HepG2 (cell line): ENCODE data around the gene CD44. TPM values are rescaled to one million over a fixed set of nuclear protein-coding genes. Genes with fewer than 3 reads are reported as not detected.

Experiments
- ATAC-seq: fragments of 200-7000 bp; cut with Tn5 transposase; 3 replicates; pipeline ENCODE4 v1.9.1; 2020; ENCODE audit warnings: mild to moderate bottlenecking, moderate library complexity
- BruUV-seq: library from RNA; stranded (reverse); fragments of 400-500 nt; replicated peaks from 2 replicates; lab custom pipeline; 2021; lab: Mats Ljungman, UMichigan
- CTCF ChIA-PET: fragments of 300-600 bp; formaldehyde crosslinking; extraction: SDS; loops from one replicate; lab custom pipeline; 2021; ENCODE audit warnings: low total read pairs, inconsistent platforms, low intra/inter-chr PET ratio; lab: Yijun Ruan, JAX
- POLR2A ChIA-PET: fragments of 350-600 bp; sonication (Branson Sonifier 250); formaldehyde crosslinking; loops from one replicate; lab custom pipeline; 2020; ENCODE audit warnings: antibody characterized with exemption, inconsistent platforms; lab: Yijun Ruan, JAX
- DNase-seq: peaks from one replicate; pipeline ENCODE4 v3.0.0-alpha.2; 2015; ENCODE audit warnings: low spot score
- FAIRE-seq: peaks from 3 replicates; lab custom pipeline; 2011; peaks lifted over from hg19 to GRCh38; lab: Jason Lieb, UNC
- H2AFZ ChIP-seq: one replicate; pipeline ENCODE4 v1.6.1; 2011; ENCODE audit warnings: low read length, inconsistent platforms
- H3K27ac ChIP-seq: fragments of 300-600 bp; 3 replicates; pipeline ENCODE4 v1.8.0; 2011; ENCODE audit warnings: mixed run types, mild to moderate bottlenecking, mixed read lengths, low read length, inconsistent platforms; ENCODE audit not compliant: insufficient read depth; ENCODE audit errors: extremely low read length
- H3K27me3 ChIP-seq, 2 experiments: fragments of 200-600 bp in 1 of 2; 2 replicates in 1 of 2; 3 replicates in 1 of 2; pipeline versions ENCODE4 v1.6.0 to v1.8.0; 2011; ENCODE audit warnings: low read length in 2 of 2, mild to moderate bottlenecking in 2 of 2, moderate library complexity in 2 of 2, inconsistent platforms in 1 of 2; ENCODE audit not compliant: insufficient read depth in 2 of 2, control insufficient read depth in 1 of 2
- H3K36me3 ChIP-seq, 2 experiments: fragments of 200-600 bp in 1 of 2; replicated peaks in 1 of 2; 2 replicates in 1 of 2; 3 replicates in 1 of 2; pipeline versions ENCODE4 v1.5.1 to v1.8.0; 2011; ENCODE audit warnings: low read length in 2 of 2, inconsistent platforms in 1 of 2; ENCODE audit not compliant: insufficient read depth in 2 of 2, control insufficient read depth in 1 of 2
- H3K4me1 ChIP-seq: 2 replicates; pipeline ENCODE4 v1.5.1; 2012; ENCODE audit warnings: low read length, inconsistent platforms; ENCODE audit not compliant: insufficient read depth
- H3K4me2 ChIP-seq: 2 replicates; pipeline ENCODE4 v1.6.0; 2011; ENCODE audit warnings: low read depth, low read length, inconsistent platforms
- H3K4me3 ChIP-seq, 3 experiments: fragments of 200-600 bp in 1 of 3; sonication (generic), shearing (Covaris generic) in 1 of 3; replicated peaks in 1 of 3; 2 replicates each; pipeline ENCODE4 v1.5.1; 2011 to 2016; ENCODE audit warnings: low read length in 3 of 3, inconsistent platforms in 2 of 3, low read depth in 2 of 3, mild to moderate bottlenecking in 2 of 3, control low read depth in 1 of 3, mixed read lengths in 1 of 3; ENCODE audit not compliant: insufficient read depth in 1 of 3
- H3K79me2 ChIP-seq: one replicate; pipeline ENCODE4 v1.6.1; 2011; ENCODE audit warnings: low read length, inconsistent platforms; ENCODE audit not compliant: insufficient read depth
- H3K9ac ChIP-seq: 2 replicates; pipeline ENCODE4 v1.6.0; 2011; ENCODE audit warnings: mild to moderate bottlenecking, low read depth, low read length, inconsistent platforms; ENCODE audit not compliant: insufficient read depth
- H3K9me3 ChIP-seq: 2 replicates; pipeline ENCODE4 v1.5.1; 2012; ENCODE audit warnings: mild to moderate bottlenecking, low read length
- H4K20me1 ChIP-seq: 2 replicates; pipeline ENCODE4 v1.6.0; 2011; ENCODE audit warnings: inconsistent platforms, mild to moderate bottlenecking, low read length, moderate library complexity; ENCODE audit not compliant: insufficient read depth
- GLMP ChIP-seq: sonication (generic); formaldehyde crosslinking; IDR thresholded peaks from 2 replicates; pipeline ENCODE4 v1.9.0; 2021; ENCODE audit warnings: missing genetic modification reagents, mild to moderate bottlenecking, borderline replicate concordance
- ISL2 ChIP-seq: sonication (generic); formaldehyde crosslinking; IDR thresholded peaks from 2 replicates; pipeline ENCODE4 v1.5.0; 2020; ENCODE audit warnings: missing genetic modification reagents
- NCOA2 ChIP-seq: sonication (generic); formaldehyde crosslinking; IDR thresholded peaks from 2 replicates; pipeline ENCODE4 v1.8.0; 2022; ENCODE audit warnings: inconsistent platforms
- NFE2L1 ChIP-seq: sonication (generic); formaldehyde crosslinking; IDR thresholded peaks from 2 replicates; pipeline ENCODE4 v1.4.0; 2020; ENCODE audit warnings: missing genetic modification reagents, mild to moderate bottlenecking, borderline replicate concordance
- RFXANK ChIP-seq: IDR thresholded peaks from 2 replicates; pipeline ENCODE4 v1.6.1; 2016
- ZMAT3 ChIP-seq: sonication (generic); formaldehyde crosslinking; conservative IDR thresholded peaks from 2 replicates; pipeline ENCODE4 v1.7.0; 2021; ENCODE audit warnings: missing genetic modification reagents
- ZNF251 ChIP-seq: sonication (generic); formaldehyde crosslinking; IDR thresholded peaks from 2 replicates; pipeline ENCODE4 v1.9.0; 2021; ENCODE audit warnings: mild to moderate bottlenecking, missing genetic modification reagents
- ZNF75D ChIP-seq: sonication (generic); formaldehyde crosslinking; IDR thresholded peaks from 2 replicates; pipeline ENCODE4 v1.8.1; 2023; ENCODE audit warnings: missing genetic modification reagents, mild to moderate bottlenecking, borderline replicate concordance
- whole genome bisulfite sequencing: methylation state at CpG from one replicate; pipeline ENCODE4 v1.1.6; 2017; ENCODE audit warnings: low lambda C conversion rate; 5-methylcytosine and 5-hydroxymethylcytosine counted together
- in situ Hi-C: cut with HindIII; loops from 2 replicates; pipeline ENCODE4 v1.10.0; 2017; ENCODE audit warnings: low pct_unique_long_range_greater_than_20kb; ENCODE audit not compliant: extremely low pct_ligation_motif_present
- intact Hi-C: fragments of 100-400 bp; cut with micrococcal nuclease; formaldehyde crosslinking; loops from one replicate; pipeline ENCODE4 v1.10.0; 2022; ENCODE audit not compliant: unreplicated experiment
- polyA plus RNA-seq, 8 experiments: library from polyadenylated mRNA; depleted of rRNA in 3 of 8; stranded (reverse) in 7 of 8; unstranded in 1 of 8; fragments of >200 nt; fragmentation: Illumina TruSeq in 4 of 8; extraction: Trizol in 4 of 8; gene quantifications; 2 replicates each; pipeline versions ENCODE4 v1.2.1 to v1.2.3, GENCODE V29; 2011 to 2016; ENCODE audit warnings: low read depth in 4 of 8, missing spikeins in 1 of 8, mixed read lengths in 1 of 8; ENCODE audit not compliant: insufficient read depth in 1 of 8
- total RNA-seq, 5 experiments: library from RNA; depleted of rRNA; stranded (reverse); fragments of >200 nt; fragmentation: Illumina TruSeq; extraction: Trizol; gene quantifications; 2 replicates each; pipeline ENCODE4 v1.2.3, GENCODE V29; 2016; ENCODE audit warnings: low read depth in 1 of 5

CD44 gene
- total and polyA plus RNA-seq, 2 of the 13 experiments (the other 11 are each of a cell fraction or from before 2014, with no cell fraction given): 0.02 to 0.11 TPM

DNA sequence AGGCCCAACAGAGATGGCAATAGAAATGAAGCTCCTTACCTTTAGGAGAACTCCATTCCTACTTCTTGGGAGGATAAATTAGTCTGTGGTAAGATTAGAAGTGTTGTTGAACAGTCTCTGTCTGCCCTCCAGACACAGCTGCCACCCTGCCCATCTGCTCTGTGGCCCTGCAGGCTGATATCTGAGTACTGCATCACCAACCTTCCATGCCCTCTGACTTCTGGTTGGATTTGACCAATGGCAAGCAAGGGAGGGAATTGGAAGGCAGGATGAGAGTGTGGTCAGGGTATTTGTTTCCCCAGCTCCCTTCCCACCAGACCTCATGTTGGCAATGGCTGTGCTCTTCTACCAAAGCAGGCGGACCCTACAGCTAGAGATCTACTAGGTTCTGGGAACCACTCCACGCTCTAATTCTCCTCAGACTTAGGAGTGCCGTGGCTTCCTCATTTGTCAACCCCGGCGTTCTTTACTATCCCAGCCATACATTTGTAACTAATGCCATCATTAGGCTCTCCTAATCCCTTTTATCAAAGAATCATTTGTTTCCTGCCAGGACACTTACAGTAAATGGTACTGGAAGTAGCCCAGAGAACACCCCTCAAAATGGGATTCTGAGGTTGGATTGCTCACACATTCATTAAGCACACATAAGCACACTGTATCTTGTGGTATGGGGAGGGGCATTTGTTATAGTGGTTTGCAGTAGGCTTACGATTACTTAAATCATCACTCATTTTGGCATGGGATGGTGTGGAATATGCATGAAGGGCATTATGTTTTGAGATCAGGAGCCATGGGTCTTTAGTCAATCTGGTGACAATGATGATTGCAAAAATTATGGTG, 35.4 kb upstream of the CD44 start:
- WGBS: 63% methylated on average over 6 of the region's 6 CpGs
- FAIRE-seq (no peak), ATAC-seq (no peak), DNase-seq (no peak)
- no peaks in the 10 kb centered on the region for H3K79me2 ChIP-seq
- ChIA-PET CTCF (no interaction called here), POLR2A (no interaction called here)
- peaks cover 0 to 5% of the 10 kb centered on the region in 2 experiments; a peak in 1 of 5 replicates for H3K27me3 ChIP-seq
- no peak overlapping the region for H2AFZ ChIP-seq
- H3K4me3 ChIP-seq: no peak overlapping the region
- H3K9ac ChIP-seq: no peak overlapping the region
- no TSS peak for BruUV-seq
- in situ Hi-C loops (no loop called here), intact Hi-C loops (no loop called here)
- H3K36me3 ChIP-seq: no peaks in the 10 kb centered on the region
- peaks cover 8% of the 10 kb centered on the region; the same call in 1 of the 2 replicates for H3K4me1 ChIP-seq
- H4K20me1 ChIP-seq: no peaks in the 10 kb centered on the region
- H3K9me3 ChIP-seq: no peaks in the 10 kb centered on the region
- TF ChIP-seq GLMP (no peak), RFXANK (CRISPR knock-in tag) (no peak), NFE2L1 (CRISPR knock-in tag) (no peak), ZMAT3 (CRISPR knock-in tag) (no peak)
- TF ChIP-seq, all 625 proteins: peak for 0
- Histone ChIP-seq H3K4me2 (no peak overlapping the region), H3K27ac (no peak overlapping the region)

DNA sequence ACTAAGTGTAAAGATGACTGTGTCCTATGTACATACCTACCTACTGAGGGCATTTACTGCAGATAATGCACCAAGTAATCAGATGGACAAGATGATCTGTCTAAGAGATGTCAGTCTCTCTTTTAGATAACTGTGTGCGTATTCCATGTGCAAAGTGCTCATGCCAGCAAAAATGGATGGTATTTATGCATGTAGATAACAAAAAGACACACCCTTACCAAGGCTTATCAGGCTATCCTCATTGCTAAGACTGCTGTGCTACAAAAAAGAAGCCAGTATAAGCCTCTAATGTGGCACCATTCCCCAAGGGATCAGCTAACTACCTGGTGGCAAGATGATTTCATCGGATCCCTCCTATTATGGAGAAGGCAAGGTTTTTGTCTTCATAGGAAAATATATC, 34.3 kb upstream of the CD44 start:
- no peak overlapping the region for H3K4me3 ChIP-seq
- no peaks in the 10 kb centered on the region for H4K20me1 ChIP-seq
- ChIA-PET POLR2A (no interaction called here), CTCF (no interaction called here)
- no peak overlapping the region for H3K4me2 ChIP-seq
- WGBS: 84% methylated on average over 2 of the region's 2 CpGs
- BruUV-seq: no TSS peak
- intact Hi-C loops: no loop called here
- H2AFZ ChIP-seq: no peak overlapping the region
- FAIRE-seq: no peak
- H3K9ac ChIP-seq: no peak overlapping the region
- in situ Hi-C loops: no loop called here
- no peaks in the 10 kb centered on the region for H3K9me3 ChIP-seq
- H3K79me2 ChIP-seq: no peaks in the 10 kb centered on the region
- TF ChIP-seq ISL2 (CRISPR knock-in tag) (no peak), ZNF251 (no peak), ZNF75D (no peak), NCOA2 (no peak)
- no peaks in the 10 kb centered on the region for H3K36me3 ChIP-seq
- H3K27ac ChIP-seq: no peak overlapping the region
- no peak for DNase-seq
- H3K27me3 ChIP-seq: peaks cover 0 to 5% of the 10 kb centered on the region in 2 experiments; a peak in 1 of 5 replicates
- ATAC-seq: no peak
- peaks cover 8% of the 10 kb centered on the region; the same call in 1 of the 2 replicates for H3K4me1 ChIP-seq
